ENCODE results near the gene TSHR. TPM values are rescaled to one million over a fixed set of nuclear protein-coding genes. Genes with fewer than 3 reads are reported as not detected.
"Not testable (repeated sequence)": the region's sequence is repeated elsewhere in the genome, so short reads cannot be mapped to it uniquely, and the experiment has no call there.

The TSHR gene
- total RNA-seq, 1 donor from 2014 or later, result not detected

DNA sequence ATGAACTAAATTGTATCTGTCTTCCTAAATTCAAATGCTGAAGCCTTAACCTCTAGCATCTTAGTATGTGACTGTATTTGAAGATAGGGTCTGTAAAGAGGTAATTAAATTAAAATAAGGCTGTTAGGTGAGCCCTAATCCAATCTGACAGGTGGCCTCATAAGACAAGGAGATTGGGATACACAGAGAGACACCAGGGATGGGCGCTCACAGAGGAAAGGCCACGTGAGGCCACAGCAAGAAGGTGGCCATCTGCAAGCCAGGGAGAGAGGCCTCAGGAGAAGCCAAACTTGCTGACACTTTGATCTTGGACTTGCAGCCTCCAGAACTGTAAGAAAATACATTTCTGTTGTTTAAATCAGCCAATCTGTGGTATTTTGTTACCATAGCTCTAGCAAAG is 154.8 kb downstream of the TSHR start:
- ATAC-seq, result no peak
- intact Hi-C loops (cut with micrococcal nuclease), result no loop called here
- no peak for DNase-seq

DNA sequence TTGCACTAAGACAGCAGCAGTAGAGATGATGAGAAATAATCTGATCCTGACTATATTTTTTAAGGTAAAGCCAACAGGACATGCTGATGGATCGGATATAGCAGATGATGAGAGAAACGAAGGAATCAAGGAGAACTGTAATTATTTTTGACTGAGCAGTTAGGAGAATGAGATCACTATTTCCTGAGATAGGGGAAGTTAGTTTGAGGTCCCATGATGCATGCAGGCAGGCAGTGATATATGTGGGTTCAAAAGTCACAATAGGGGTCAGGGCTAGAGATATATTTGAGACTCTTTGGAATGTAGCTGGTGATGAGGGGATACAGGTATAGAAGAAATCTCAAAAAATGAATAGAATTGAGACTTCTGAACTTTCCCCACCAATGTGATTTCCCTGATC is 157.8 kb downstream of the TSHR start:
- DNase-seq (no peak), ATAC-seq (no peak)
- intact Hi-C loops (cut with micrococcal nuclease), result no loop called here

DNA sequence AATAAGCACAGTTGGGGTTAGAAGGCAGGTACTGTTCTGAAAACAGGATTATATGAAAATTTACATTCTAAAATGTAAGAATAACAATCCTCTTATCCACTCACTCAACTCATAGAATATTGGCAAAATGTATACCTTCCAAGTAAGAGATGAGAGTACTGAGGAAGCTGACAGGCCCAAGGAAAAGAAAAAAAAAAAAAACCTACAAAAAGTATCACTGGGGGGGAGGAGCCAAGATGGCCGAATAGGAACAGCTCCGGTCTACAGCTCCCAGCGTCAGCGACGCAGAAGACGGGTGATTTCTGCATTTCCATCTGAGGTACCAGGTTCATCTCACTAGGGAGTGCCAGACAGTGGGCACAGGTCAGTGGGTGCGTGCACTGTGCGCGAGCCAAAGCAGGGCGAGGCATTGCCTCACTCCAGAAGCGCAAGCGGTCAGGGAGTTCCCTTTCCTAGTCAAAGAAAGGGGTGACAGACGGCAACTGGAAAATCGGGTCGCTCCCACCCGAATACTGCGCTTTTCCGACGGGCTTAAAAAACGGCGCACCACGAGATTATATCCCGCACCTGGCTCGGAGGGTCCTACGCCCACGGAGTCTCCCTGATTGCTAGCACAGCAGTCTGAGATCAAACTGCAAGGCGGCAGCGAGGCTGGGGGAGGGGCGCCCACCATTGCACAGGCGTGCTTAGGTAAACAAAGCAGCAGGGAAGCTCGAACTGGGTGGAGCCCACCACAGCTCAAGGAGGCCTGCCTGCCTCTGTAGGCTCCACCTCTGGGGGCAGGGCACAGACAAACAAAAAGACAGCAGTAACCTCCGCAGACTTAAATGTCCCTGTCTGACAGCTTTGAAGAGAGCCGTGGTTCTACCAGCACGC is 158.8 kb downstream of the TSHR start:
- DNase-seq; intact Hi-C loops (cut with micrococcal nuclease); ATAC-seq: not testable (repeated sequence)

DNA sequence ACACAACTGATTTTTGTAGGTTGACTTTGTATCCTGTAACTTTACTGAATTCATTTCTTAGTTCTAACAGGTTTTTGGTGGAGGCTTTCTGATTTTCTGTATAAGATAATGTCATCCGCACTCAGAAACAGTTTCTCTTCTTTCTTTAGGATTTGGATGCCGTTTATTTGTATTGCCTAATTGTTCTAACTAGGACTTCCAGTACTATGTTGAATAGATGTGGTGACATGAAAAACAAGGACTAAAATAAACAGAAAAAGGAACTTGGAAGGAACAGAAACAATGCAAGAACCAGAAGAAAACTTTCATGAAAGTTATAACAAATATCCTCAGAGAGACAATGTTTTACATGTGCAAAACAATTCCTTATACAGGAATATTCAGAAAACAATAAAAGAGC is 165.1 kb downstream of the TSHR start:
- ATAC-seq, result no peak
- no peak for DNase-seq
- intact Hi-C loops (cut with micrococcal nuclease), result no loop called here

DNA sequence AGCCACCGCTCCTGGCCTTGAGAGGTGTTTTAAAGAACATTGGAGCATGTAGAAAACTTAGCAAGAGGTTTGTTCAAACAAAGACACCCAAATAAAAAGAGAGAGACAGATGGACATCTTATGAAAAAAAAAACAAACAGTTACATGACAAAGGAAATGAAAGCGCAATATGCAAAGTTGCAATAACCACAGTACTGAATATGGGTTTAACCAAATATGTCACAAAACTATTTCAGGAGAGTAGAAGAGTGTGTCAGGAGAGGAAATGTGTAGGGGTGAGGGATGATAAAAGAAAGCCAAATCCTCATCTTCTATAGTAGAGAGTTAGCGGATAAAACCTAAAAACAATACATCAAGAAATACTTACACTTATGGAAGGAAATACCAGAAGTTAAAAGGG is 166.9 kb downstream of the TSHR start:
- ATAC-seq, result no peak
- intact Hi-C loops (cut with micrococcal nuclease), result no loop called here

DNA sequence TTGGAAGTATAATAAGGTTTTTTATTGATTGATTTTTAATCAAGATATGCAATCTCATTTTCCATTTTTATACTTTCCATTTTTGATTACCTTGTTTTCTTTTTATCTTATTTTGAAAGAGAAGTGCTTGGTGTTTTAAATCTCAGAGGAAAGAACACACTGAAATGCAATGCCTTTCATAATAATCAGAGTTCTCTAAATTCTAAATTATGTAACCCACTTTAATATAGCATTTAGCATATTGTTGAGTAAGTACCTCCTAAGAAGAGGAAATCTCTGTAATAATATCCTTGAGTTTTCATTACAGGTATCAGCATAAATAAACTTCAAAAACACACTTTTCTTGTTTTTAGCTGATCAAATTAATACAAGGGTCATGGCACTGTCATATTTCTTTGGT is 168.4 kb downstream of the TSHR start:
- ATAC-seq (no peak), DNase-seq (no peak)
- intact Hi-C loops (cut with micrococcal nuclease), result no loop called here

More for the DNA sequence above, 166.9 kb downstream of the TSHR start:
- DNase-seq, result no peak

DNA sequence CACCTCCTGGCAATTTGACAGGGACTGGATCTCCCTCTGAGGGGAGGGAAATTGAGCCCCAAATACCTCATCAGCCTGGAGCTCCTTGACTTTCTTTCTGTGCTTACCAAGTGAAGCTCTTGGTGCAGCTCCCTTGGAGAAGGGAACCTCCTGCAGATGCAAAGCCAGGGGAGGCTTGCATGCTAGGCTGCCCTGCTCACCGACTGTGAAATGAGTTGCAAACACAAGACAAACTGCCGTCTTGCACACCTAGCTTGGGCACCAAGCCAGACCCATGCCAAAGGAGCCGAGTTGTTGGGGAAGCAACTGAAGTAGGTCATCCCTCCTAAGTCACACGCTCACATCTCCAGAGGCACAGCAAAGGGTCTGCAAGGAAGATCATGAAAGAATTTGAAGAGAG is 170.1 kb downstream of the TSHR start:
- intact Hi-C loops (cut with micrococcal nuclease), result no loop called here
- no peak for ATAC-seq

DNA sequence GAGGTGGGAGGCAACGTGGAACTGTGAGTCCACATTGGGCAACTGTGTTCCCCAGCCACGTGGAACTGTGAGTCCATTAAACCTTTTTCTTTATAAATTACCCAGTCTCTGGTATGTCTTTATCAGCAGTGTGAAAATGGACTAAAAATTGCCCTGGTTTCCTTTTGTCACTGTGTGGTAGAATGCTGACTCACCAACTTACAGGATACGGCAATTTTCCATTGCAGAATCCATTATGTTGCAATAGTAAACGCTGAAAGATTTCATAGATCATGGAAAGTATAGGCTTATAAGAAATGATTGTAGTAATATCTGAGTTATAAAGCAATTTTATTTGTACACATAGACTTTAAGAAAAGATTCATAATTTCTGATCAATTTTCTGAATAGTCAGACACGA is 172.4 kb downstream of the TSHR start:
- DNase-seq, result no peak
- intact Hi-C loops (cut with micrococcal nuclease), result no loop called here
- no peak for ATAC-seq

More for the DNA sequence above, 170.1 kb downstream of the TSHR start:
- no peak for DNase-seq

DNA sequence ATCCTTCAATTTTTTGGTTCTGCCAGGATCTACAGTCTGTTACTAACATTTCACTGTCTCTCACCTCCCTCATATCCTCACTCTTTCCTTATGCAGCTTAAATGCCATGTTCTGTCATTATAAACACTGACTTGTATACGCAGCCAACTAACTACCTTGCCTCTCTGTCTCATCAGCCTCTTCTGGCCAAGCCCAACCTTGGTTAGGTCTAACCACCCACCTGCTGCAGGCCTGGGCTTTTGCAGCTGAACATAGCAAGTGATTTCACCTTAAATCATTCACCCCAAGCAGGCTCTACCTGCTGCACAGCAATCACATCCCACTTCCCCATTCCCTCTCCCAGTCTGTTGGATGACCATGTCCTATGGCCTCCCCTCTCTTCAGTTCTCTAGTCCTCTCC is 173.8 kb downstream of the TSHR start:
- ATAC-seq, result no peak
- intact Hi-C loops (cut with micrococcal nuclease), result no loop called here
- no peak for DNase-seq

DNA sequence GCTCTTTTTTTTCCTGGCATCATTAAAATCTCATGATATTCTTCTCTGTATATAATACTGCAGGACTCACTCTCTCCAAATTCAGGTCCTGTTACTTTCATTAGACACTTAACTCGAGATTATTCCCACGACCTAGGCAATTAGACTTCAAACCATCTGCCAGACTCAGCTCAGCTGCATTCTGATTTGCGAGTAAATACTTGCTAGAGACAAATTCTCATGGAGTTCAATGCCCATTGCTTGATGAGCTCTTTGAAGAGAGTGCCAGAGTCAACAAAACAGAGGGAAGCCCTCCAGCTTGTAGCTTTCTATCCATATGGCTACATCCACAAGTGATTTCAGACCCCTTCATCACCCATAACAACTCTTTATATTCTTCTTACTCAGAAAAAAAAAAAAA is 177.0 kb downstream of the TSHR start:
- no peak for ATAC-seq
- intact Hi-C loops (cut with micrococcal nuclease), result no loop called here
- no peak for DNase-seq

DNA sequence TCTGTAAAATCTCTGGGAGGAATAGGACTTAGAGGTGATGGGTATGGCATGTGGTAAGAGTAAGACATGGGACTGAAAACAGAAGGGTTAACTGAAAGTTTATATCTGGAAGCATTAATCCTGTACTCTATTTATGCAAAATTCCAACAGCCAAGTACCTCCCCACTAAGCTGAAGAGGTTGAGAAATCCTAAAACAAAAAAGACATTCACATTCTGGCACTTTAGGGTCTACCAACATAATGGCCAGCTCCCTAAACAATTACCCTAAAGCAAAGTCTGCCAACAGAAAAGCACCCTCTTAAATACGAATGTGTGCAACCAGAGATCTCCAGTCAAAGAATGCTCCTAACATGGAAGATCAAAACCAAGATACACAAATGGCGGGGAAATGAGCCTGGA is 178.0 kb downstream of the TSHR start:
- DNase-seq (no peak), ATAC-seq (no peak)
- intact Hi-C loops (cut with micrococcal nuclease), result no loop called here

DNA sequence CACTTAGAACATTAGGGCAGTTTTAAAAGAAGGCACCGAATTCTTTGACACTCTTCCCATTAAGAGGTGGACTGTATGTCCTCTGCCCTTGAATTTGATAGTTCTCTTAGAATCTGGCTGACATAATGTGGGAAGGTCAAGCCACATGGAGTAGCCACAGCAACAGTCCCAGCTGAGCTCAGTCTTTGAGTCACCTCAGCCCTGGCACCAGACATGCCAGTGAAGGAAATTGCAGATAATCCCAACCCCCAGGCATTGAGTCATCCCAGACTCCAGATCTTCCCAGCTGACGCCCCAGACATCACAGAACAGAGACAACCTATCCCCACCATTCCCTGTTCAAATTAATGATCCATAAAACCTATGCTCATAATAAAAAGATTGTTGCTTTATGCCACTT is 181.9 kb downstream of the TSHR start:
- ATAC-seq (no peak), DNase-seq (no peak)
- intact Hi-C loops (cut with micrococcal nuclease), result no loop called here

DNA sequence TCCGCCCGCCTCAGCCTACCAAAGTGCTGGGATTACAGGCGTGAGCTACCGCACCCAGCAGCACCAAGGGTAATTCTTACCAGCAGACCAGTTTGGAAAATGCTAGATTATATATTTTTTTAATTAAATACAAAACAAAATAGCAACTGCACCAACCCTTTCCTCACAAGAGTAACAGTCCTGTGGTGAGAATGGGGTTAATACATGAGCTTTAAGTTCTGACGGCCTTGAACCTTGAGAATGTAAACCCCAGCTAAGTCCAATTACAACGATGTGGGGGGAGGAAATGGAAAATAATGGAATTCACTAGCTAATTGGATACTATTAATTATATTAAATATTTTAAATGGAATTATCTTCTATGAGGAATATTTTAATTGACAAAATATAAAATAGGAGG is 183.0 kb downstream of the TSHR start:
- intact Hi-C loops (cut with micrococcal nuclease), result no loop called here
- DNase-seq, result no peak
- no peak for ATAC-seq

DNA sequence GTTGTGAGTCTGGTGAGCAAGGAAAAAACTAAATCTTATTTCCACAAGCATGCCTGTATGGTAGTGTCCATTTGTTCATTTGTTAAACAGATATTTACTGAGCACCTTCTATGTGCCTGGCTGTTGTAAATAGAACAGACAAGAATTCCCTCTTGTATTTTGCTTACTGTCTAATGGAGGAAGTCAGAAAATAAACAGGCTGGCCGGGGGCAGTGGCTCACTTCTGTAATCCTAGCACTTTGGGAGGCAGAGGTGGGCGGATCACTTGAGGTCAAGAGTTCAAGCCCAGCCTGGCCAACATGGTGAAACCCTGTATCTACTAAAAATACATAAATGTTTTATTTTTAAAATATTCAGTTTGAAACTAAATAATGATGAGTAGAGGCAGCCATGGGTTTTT is 186.0 kb downstream of the TSHR start:
- intact Hi-C loops (cut with micrococcal nuclease), result no loop called here
- ATAC-seq, result no peak
- no peak for DNase-seq

DNA sequence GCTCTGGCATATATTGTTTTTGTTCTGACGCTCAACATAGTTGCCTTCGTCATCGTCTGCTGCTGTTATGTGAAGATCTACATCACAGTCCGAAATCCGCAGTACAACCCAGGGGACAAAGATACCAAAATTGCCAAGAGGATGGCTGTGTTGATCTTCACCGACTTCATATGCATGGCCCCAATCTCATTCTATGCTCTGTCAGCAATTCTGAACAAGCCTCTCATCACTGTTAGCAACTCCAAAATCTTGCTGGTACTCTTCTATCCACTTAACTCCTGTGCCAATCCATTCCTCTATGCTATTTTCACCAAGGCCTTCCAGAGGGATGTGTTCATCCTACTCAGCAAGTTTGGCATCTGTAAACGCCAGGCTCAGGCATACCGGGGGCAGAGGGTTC is 188.4 kb downstream of the TSHR start:
- intact Hi-C loops (cut with micrococcal nuclease), result no loop called here
- ATAC-seq, result no peak
- no peak for DNase-seq

DNA sequence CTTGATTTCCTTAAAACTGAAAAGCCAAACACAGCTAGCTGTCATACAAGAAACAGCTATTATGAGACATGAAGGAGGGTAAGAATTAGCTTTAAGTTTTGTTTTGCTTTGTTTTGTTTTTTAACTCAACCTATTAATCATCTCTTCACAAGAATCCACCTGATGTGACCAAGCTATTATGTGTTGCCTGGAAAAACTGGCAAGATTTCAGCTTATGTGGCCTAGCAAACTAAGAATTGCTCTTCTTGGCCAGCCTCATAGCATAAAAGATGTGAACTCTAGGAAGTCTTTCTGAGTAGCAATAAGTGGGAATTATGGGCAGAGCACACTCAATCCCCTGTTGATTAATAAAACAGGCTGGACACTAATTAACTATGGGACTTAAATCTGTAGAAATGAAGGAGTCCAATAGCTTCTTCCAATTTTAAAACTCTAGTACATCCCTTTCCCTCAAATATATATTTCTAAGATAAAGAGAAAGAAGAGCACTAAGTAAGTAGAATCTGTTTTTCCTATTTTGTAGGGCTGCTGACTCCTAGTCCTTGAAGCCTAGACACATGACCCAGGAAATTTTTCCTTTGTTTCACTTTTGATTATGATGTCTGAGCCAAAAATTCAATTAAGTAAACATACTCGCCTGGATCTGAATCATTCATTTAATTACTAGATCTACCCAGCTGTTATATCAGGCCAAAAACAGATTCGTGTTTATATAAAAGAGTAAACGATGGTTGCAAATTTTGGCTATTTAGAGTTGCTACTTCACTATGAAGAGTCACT is 189.6 kb downstream of the TSHR start:
- intact Hi-C loops (cut with micrococcal nuclease), result no loop called here
- DNase-seq (no peak), ATAC-seq (no peak)

DNA sequence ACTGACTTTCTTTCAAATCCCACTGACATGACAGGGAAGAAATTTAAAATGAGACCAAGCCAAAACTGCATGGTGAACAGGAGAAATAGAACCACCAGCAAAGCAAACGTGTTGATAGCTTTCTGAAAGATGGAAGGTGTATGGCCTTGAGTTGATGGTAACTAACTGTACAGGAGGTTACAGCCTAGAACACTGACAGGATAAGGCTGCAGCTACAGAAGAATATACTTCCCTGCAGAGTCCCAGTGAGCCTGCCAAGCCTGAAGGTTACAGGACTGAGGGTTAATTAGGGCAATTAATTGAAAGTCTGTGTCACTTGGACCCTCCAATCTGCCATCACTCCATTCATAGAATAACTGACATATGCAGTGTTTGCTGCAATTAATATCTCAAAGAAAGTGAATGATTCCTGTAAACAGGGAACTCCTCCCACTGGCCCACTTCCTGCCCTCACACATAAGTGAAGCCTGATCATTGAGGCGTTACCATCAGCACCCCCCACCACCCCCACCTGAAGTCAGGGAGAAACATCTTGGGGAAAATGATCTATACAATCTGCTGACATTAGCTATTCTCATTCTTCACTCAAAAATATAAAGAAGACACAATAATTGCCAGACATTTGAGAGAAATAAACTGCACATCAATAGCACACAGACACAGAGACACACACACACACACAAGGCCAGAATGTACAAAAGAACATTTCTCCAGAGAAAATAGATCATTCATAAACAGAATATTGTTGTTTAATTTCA is 191.9 kb downstream of the TSHR start:
- intact Hi-C loops (cut with micrococcal nuclease), result no loop called here
- DNase-seq (no peak), ATAC-seq (no peak)

DNA sequence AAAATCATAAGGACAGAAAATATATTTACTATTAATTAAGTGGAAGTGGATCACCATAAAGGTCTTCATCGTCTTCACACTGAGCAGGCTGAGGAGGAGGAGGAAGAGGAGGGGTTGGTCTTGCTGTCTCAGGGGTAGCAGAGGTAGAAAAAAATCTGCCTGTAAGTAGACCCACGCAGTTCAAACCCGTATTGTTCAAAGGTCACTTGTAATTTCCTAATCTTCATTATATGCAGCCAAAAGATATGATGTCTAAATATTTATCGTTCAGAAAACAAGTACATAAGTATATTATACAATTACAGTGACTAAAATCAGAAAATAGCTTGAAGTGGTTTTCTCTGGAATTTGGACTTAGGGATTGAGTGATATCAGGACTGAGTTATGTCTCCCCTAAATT is 193.2 kb downstream of the TSHR start:
- no peak for ATAC-seq
- DNase-seq, result no peak
- intact Hi-C loops (cut with micrococcal nuclease), result no loop called here

DNA sequence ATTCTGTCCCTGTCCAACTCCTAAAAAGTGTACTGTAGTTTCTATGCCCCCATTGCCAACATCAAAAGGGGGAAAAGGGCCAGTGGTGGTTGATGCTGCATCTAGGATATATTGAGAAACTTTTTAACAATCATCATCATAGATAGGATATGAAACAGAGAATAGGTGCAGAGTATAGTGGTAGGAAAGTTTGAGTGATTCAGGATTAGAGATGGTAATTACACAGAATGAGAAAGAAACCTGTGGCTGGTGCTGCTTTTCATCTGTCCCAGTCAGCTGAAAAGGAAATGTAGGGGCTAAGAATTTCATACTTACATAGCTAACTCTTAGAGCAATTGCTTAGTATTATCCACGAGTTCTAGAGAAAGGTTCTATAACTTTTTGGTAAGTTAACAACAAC is 197.8 kb downstream of the TSHR start:
- no peak for ATAC-seq
- intact Hi-C loops (cut with micrococcal nuclease), result no loop called here

DNA sequence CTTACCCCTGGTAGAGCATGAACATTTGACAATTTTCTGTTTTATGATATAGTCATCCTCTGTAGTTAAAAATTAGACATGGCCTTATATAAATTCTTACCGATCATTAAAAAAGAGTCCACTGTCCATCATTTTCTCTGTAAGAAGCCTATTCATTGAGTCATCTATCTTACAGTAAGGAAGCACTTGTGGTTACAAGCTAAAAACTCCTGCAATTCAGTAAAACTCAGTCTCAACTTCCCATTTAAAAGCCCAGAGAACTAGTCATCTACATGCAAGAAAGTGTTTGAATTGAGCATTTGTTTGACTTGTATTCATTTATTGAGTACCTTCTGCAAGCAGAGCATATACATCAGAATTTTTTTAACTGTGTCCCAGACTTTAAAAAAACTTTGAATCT is 202.0 kb downstream of the TSHR start:
- DNase-seq, result no peak
- intact Hi-C loops (cut with micrococcal nuclease), result no loop called here
- no peak for ATAC-seq

More for the DNA sequence above, 197.8 kb downstream of the TSHR start:
- DNase-seq, result no peak

All from left ventricle myocardium superior (tissue), 1 donor.